GM06990 (cell line): Measurements from ENCODE around the gene DAPK1.
A peak's percentile ranks its signal among the peaks of the same experiment; 100 is the strongest.

Source experiments
- DNase-seq: peaks from one replicate; pipeline ENCODE4 v3.0.0-alpha.2; 2011; ENCODE audit not compliant: insufficient read length; ENCODE audit errors: extremely low read depth
- H3K27me3 ChIP-seq: replicated peaks from 2 replicates; pipeline ENCODE4 v1.6.0; 2011; ENCODE audit warnings: low read length; ENCODE audit not compliant: control insufficient read depth, insufficient read depth
- H3K36me3 ChIP-seq: 2 replicates; pipeline ENCODE4 v1.5.1; 2011; ENCODE audit warnings: low read length; ENCODE audit not compliant: control insufficient read depth, insufficient read depth
- H3K4me3 ChIP-seq: replicated peaks from 2 replicates; pipeline ENCODE4 v1.5.1; 2011; ENCODE audit warnings: low read depth, mild to moderate bottlenecking, control low read depth, low read length
- CTCF ChIP-seq: IDR thresholded peaks from 2 replicates; pipeline ENCODE4 v1.5.1; 2011; ENCODE audit warnings: low read length, control low read depth, mild to moderate bottlenecking, inconsistent platforms; ENCODE audit not compliant: insufficient read depth, poor library complexity, severe bottlenecking

Gene DAPK1

GRCh38 chr9:87497604-87498045, at the start of gene DAPK1:
Gene DAPK1 (plus strand): TSS chr9:87497867. CDS start chr9:87499078, 1,211 bp downstream.
- Histone ChIP-seq H3K27me3 (no peaks in the 10 kb centered on the region), H3K4me3 (peak within 1 kb of the TSS; percentile 94), H3K36me3 (peaks cover 2% of the 10 kb centered on the region; the same call in 1 of the 2 replicates)
- no peak for TF ChIP-seq CTCF
- DNase-seq: peak; percentile 86

- TF ChIP-seq CTCF: no peak
- H3K27me3 ChIP-seq: no peaks in the 10 kb centered on the region
- H3K36me3 ChIP-seq: no peaks in the 10 kb centered on the region
- H3K4me3 ChIP-seq: no peak overlapping the region
- DNase-seq: no peak
These were observed 46.5 kb upstream of the DAPK1 start for GRCh38 chr9:87451149-87451548.

GRCh38 chr9:87455407-87455806, 42.3 kb upstream of the DAPK1 start:
- no peak for TF ChIP-seq CTCF
- Histone ChIP-seq H3K36me3 (no peaks in the 10 kb centered on the region), H3K27me3 (no peaks in the 10 kb centered on the region), H3K4me3 (no peak overlapping the region)
- no peak for DNase-seq

- no peak for DNase-seq
- Histone ChIP-seq H3K36me3 (no peaks in the 10 kb centered on the region), H3K4me3 (no peak overlapping the region)
These were observed 36.4 kb upstream of the DAPK1 start for GRCh38 chr9:87461256-87461655.

GRCh38 chr9:87464110-87464991, 33.3 kb upstream of the DAPK1 start:
- Histone ChIP-seq H3K27me3 (no peaks in the 10 kb centered on the region), H3K4me3 (no peak overlapping the region), H3K36me3 (no peaks in the 10 kb centered on the region)
- TF ChIP-seq CTCF: no peak
- peak; percentile 53 for DNase-seq

More at GRCh38 chr9:87461256-87461655, 36.4 kb upstream of the DAPK1 start:
- no peak for TF ChIP-seq CTCF
- no peaks in the 10 kb centered on the region for H3K27me3 ChIP-seq
